UCSD-AML1 (cell line): ENCODE measurements around the gene SP140L.
"Not testable (repeated sequence)": the region's sequence is repeated elsewhere in the genome, so short reads cannot be mapped to it uniquely, and the experiment has no call there.

Source experiments
- DNase-seq: peaks from one replicate; lab custom pipeline; 2025; ENCODE audit not compliant: unreplicated experiment; lab: John Stamatoyannopoulos, UW

Gene SP140L

DNA sequence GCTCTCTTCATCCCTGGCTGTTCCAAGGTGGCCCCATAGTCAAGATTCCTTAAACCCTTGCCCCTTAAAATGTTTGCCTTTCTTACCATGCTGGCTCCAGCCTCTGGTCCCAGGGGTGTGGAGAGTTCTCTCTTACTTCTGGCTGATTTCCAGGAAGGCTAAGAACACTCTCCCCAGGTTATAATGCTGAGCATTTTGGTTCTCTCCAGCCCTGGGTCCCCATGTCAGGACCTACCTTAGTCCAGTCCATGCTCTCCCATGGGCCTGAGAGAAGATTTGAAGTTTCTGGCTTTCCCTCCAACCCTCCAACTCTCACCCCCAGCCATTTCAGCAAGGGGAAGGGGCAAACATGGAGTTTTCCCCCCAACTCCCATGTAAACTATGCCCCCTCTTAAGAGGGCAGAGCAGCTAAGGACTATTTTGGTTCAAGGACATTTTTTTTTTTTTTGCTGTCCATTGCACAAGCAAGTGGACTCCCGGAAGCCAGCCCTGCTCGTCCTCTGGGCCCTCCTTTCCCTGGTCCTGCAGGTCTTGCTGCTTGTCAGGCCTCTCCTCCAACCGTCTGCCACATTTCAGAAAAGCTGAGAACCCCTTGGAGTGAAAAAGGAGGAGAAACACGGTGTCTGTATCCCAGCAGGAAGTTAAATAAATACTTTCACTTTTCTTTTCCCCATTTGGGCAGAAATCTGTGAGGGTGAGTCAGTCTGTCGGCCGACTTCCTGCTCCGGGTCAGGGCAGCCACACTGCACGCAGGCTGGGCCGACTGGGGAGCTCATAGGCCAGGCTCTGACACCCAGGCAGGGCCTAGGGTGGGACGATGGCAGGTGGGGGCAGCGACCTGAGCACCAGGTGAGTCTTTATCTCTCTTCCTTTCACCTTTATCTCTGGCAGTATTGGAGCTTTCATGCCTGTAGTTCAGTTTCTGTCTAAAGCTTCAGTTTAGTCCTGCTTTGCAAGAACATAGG is at the start of gene SP140L:
Gene SP140L, plus strand, starts transcription at position 741 of the 965 bp plus-strand sequence. Its CDS starts 77 bp downstream, at position 818.
- peak; percentile 71 for DNase-seq

DNA sequence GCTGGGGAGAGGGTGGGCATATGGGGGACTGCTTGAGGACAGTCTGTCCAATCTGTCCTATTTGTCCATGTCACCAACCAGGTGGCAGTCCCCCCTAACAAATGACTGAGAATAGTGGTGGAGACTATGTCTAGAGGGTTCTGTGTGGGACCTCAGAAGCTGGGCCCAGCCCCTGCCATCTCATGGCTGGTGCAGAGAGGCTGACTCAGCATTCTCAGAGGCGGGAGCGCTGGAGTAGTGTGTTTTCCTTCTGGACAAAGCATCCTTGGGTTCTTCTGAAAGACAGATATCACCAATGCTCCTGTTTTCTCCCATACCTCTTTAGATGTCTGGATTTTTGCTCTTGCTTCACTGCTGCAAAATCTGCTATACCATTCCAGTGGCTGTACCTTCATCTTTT is 44.1 kb upstream of the SP140L start:
- no peak for DNase-seq

GRCh38 chr2:230286048-230286447 is 40.9 kb upstream of the SP140L start:
- no peak for DNase-seq

DNA sequence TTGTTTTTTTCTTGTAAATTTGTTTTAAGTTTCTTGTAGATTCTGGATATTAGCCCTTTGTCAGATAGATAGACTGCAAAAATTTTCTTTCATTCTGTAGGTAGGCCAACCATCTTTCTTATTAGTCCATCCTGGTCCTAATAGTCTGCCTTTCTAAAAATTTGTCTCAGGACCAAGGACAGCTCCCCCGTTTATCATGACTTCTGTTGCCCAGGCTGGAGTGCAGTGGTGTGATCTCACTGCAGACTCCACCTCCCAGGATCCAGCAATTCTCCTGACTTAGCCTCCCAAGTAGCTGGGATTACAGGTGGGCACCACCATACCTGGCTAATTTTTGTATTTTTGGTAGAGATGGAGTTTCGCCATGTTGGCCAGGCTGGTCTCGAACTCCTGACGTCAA is 37.7 kb upstream of the SP140L start:
- DNase-seq: not testable (repeated sequence)

DNA sequence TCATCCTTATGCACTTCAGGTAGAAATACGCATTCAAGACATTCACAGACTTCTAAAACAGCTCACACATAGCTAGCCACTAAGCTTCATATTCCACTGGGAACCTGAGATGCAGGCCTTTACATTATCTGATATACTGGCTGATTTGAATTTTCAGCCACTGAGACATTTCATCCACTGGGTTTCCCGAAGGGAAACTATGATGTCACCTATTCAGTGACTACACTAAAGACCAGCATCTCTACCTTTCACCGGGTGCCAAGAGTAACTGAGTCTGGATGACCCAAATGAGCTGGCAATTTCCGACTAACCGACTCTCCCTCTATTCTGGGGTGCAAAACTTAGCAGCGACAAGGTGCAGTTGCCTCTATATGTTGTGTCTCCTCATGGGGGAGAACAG is 31.8 kb upstream of the SP140L start:
- no peak for DNase-seq

DNA sequence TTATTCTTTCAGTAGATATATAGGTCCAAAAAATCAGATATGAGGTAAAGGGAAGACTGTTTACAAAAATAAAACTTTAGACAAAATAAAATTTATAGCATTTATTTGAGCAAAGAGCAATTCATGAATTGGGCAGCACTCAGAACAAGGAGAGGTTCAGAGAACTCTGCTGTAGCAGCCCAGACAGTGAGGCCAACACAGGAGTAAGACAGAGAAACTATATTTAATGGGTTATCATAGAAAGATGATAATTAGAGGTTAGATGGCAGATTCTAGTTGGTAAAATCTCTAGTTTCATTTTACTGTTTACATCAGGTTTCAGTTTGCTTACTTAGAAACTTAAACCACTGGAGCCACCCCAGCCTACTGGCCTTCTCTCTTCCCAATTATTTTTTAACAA is 30.1 kb upstream of the SP140L start:
- DNase-seq: no peak

GRCh38 chr2:230299618-230300017 is 27.4 kb upstream of the SP140L start:
- DNase-seq: no peak

- DNase-seq: no peak
Measured at GRCh38 chr2:230305416-230306275, 21.3 kb upstream of the SP140L start.

DNA sequence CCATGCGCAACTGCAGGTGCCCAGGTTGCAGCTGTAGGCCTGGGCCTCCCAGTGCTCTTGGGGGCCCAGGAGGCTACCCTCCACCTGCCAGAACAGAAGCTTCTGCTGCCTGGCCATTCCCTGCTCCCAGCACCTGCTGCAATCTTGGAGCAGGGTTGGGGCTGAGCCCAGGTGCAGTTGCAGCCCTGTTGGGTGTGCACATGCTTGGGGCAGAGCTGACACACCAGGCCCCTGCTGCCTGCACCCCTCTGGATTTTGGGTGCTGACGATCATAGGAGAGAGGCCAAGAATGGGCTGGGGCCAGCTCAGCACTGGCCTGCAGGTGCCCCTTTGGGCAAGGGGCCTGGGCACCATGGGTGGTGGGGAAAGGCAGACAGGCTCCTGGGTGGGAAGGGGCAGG is 20.5 kb upstream of the SP140L start:
- no peak for DNase-seq

DNA sequence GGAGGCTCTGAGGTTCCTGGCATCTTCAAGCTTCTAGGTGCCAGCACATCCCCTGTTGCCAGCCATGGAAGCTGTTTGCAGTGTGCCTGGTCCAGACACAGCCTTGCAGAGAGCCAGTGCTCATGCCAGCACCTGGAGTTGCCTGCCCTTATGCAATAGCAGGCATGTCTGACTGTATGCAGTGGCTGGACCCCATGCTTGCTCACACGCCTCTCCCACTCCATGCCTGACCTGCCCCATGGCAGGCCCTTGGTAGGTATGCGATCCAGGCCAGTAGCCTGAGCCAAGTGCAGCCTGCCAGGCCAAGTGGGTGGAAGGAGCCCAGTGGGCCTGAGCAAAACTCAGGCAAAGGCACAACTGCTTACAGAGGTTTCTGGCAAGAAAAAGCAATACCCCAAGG is 19.5 kb upstream of the SP140L start:
- DNase-seq: no peak

DNA sequence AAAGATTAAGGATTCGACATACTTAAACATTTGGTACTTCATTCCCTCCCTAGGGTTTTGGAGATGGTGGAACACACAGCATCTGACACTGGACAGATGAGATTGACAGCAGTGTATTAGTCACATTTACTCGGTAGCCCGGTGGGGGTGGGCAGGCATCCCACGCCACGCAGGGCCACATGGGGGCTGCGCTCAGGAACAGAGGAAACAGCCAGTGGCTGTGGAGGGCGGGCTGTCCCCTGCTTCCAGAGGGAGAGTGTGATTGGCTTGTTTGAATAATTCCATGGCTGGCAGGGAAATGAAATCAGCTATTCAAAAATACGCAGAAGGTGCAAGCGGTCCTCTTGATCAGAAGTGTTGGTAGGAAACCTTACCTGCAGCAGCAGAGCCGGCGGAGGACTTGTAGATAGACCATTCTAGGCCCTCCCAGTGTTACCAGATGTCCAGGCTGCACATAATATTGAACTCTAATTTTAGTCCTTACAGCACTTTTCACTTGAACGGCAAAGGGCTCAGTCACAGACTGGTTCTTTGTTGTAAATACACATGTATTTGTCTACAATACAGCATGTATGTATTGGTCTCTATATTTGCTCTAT is 18.5 kb upstream of the SP140L start:
- DNase-seq: no peak

DNA sequence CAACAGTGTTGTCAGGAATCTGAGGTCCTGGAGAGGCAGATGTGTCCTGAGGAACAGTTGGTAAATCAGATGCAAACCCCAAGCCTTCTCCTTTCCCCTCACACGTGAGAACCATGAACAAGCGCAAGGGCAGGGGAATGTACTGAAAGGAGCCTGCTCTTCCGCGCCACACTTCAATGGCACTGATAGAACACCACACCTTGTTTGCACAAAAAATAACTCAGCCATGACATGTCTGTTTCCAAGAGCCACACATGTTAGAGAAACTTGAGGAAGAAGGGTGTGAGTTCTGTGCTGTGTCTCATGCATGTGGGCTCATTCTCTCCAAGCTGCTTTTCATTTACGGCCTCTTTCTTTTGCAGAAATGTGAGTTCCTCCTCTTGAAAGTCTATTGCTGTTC is 16.2 kb upstream of the SP140L start:
- DNase-seq: not testable (repeated sequence)

GRCh38 chr2:230311634-230312033 is 15.4 kb upstream of the SP140L start:
- not testable (repeated sequence) for DNase-seq

DNA sequence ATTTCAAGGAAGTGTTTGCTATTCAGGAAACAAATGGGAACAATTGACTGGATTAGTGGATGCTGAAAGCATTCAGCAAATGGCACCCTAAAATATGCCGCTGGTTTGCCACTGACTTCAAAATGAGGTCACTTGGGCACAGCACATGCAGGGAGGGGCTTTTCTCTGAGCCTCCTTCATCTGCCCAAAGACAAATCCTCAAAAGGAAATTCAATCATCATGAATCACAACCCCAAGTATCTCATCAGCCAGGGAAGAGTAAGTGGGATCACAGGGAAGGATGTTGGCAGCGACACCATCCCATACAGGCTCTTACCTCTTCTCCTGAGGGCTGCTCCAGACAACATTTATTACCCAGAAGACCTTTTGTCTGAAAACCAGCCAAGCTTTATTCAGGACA is 14.4 kb upstream of the SP140L start:
- no peak for DNase-seq

DNA sequence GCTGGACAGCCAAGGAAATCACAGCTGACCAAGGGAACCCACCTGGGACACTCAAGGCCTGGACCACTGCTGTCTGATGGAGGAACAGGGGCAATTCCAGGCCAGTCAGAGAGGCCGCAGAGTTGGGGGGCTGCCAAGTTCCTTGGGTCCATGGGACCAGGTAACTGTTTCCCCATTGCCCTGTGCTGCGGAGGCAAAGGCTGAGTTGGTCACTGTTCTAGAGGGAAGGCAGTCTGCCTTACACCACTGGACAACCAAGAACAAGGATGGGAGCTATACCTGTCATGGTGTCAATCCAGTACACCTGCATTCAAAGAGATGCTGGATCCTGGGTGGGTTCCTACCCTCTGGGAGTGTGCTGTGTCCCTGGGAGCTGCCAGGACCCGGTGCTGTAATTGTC is 9.6 kb upstream of the SP140L start:
- DNase-seq: no peak

- no peak for DNase-seq
Measured at GRCh38 chr2:230318190-230319121, 8.5 kb upstream of the SP140L start.

DNA sequence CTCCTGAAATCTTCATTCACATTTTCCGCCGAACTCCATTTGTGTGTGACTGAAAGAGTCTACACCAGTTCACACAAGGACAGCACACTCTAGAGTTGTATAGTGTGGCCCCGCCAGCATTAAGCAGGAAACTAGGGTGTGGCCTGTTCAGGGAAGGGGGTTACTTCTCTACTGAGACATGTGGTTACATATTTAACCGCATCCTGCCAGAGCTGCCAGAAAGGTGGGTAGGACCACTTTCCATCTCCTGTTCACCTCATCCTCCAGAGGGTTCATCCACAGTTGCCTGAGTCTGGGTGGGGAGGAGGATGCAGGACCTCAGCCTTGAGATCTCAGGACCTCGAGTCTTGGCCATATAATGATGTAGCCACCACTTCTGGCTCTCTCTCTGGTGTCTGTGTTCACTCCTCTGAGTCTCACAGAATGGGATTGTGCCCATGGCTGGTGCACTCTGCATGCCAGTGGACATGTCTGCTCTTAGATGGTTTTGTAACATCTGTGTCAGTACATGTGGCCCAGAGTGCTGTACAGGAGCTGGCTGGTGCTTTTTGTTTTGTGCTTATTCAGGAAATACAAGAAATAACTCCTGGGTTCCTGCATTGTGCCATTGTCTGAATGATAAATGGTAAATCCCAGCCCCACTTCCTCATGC is 7.7 kb upstream of the SP140L start:
- peak; percentile 64 for DNase-seq

DNA sequence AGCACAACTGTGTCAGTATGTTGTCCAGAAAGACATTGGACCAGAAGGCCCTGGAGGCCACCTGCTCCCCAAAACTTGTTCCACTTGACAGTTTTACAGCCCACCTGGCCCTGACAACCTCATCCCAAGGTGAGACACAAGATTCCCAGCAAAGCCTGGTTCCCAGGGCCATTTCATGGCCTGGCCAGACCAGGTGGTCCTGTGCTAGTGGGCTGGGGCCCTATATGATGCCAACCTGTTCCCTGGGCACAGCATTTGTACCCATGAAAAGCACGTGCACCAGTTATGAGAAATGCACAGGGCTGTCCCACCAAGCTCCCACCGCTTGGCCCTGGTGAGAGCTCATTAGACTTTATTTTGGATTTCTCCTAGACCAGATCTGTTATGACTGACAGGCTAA is 6.0 kb upstream of the SP140L start:
- DNase-seq: no peak

- no peak for DNase-seq
Measured at GRCh38 chr2:230322561-230323384, 4.2 kb upstream of the SP140L start.
